K562 treated with DMSO at 1 percent for 24 hours (cell line): ENCODE data around the gene AFTPH. TPM values are rescaled to one million over a fixed set of nuclear protein-coding genes. Genes with fewer than 3 reads are reported as not detected.

Experiments
- total RNA-seq: library from RNA; unstranded; fragments of 300-600 nt; gene quantifications from 2 replicates; pipeline ENCODE4 v1.2.3, GENCODE V29; 2022; ENCODE audit warnings: low read depth; ENCODE audit not compliant: insufficient read depth

The AFTPH gene
- total RNA-seq: 12.0 and 12.2 TPM in 2 replicates

GRCh38 chr2:64523666-64524603, at the start of gene AFTPH:
Gene AFTPH, plus strand, starts transcription at chr2:64524328. Its CDS starts 27,147 bp downstream, at chr2:64551475.

Other genes with a start within 250 kb of the AFTPH start
- gene LGALSL, start 70.2 kb upstream of the AFTPH start, total RNA-seq: 2.9 TPM in 1 of 2 replicates, not detected in the other
- 9.5 and 16.6 TPM in 2 replicates for gene SERTAD2, start 129.6 kb downstream of the AFTPH start, total RNA-seq